Middle frontal gyrus (tissue), 1 donor: ENCODE results near the gene B2M.
"Not testable (repeated sequence)": the region's sequence is repeated elsewhere in the genome, so short reads cannot be mapped to it uniquely, and the experiment has no call there.

Experiments
- DNase-seq: peaks from one replicate; pipeline ENCODE4 v3.0.0-alpha.2; 2015; ENCODE audit warnings: low spot score; ENCODE audit errors: extremely low spot score

The B2M gene

GRCh38 chr15:44722011-44722410 lies 10.7 kb downstream of the B2M start:
- no peak for DNase-seq

DNA sequence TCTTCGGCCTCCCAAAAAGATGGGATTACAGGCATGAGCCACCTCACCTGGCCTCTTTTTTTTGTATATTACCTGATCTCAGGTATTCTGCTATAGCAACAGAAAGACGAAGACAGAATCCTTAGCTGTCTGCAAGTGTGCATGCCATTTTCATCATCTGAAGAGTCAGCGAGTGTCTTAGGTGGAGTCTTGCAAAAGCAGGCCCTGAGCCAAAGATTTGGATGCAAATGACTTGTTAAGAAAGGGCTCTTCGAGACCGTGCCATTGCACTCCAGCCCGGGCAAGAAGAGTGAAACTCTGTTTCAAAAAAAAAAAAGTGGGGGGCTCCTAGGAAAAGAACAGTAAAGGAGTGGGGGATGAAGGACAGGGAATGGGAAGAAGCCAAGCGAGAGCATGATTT lies 14.8 kb downstream of the B2M start:
- DNase-seq = no peak

GRCh38 chr15:44726568-44727484 lies 15.5 kb downstream of the B2M start:
- DNase-seq = no peak

- no peak for DNase-seq
These were observed 16.3 kb downstream of the B2M start for GRCh38 chr15:44727485-44728231.

DNA sequence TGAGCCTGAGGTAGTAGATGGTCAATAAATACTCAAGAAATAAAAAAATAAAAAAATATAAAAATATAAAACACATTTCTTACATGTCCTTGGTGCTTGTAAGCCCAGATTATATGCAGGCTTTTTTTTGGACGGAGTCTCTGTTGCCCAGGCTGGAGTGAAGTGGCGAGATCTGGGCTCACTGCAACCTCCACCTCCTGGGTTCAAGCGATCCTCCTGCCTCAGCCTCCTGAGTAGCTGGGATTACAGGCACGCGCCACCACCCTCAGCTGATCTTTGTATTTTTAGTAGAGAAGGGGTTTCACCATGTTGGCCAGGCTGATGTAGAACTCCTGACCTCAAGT lies 16.9 kb downstream of the B2M start:
- DNase-seq = not testable (repeated sequence)

GRCh38 chr15:44728576-44729407 lies 17.5 kb downstream of the B2M start:
- DNase-seq = peak; percentile 96

DNA sequence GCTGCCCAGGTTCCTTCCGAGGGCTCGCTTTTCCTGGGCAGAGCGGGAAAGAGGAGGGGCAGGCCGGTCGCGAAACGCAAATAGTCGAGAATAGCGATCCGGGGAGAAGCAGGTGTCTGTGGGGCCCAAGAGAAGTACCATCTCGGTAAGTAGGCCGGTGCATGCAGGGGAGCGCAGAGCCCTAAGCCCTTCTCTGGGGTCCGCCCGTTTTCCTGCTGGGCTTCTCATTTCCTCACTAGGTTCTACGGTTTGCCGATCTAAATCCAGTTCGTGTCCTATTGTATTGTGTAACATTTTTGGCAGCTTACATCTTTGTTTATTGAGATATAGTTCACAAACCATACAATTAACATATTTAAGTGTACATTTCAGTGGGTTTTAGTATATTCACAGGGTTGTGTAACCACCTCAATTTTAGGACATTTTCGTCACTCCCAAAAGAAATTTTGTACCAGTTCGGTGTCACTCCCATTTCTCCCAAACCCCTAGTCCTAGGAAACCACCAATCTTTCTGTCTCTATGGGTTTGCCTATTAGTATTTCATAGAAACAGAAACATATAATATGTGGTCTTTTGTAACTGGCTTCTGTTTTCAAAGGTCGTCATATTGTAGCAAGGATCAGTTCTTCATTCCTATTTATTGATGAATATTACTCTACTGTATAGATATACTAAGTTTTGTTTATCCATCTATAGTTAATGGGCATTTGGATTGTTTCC lies 18.3 kb downstream of the B2M start:
- DNase-seq = no peak

GRCh38 chr15:44734839-44735481 lies 23.6 kb downstream of the B2M start:
- no peak for DNase-seq

DNA sequence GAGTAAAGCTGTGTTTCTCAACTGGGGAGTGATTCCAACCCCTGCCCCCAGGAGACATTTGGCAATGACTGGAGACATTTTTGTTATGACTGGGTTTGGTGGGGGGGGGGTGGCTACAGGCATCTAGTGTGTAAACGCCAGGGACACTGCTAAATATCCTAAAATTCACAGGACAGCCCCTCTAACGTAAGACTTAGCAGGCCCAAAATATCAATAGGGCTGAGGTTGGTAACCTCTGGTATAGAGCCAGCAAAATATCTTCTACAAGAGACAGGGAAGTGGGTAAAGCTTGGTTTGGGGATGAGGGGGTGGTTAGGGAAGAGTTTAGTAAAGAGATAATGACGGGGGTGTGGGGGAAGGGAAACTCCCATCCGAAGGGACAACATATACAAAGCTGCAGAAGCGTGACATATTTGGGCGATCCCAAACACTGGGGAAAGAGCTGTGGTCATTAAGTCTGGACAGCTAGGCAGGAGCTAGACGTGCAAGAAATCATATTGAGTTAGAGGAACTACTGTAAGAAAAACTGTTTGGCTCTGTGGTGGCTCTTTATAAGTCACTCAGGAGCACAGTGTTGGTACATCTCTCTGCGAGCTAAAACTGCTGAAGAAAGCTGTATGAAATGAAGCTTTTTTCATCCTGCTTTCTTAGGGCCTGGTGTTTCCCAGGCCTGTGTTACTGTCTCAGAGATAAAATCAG lies 24.3 kb downstream of the B2M start:
- no peak for DNase-seq

GRCh38 chr15:44736181-44736765 lies 25.0 kb downstream of the B2M start, which contains the start of gene TRIM69:
Gene TRIM69 (plus strand): TSS chr15:44736528. CDS start chr15:44736705, 177 bp downstream.
- DNase-seq = no peak

GRCh38 chr15:44738340-44738984 lies 27.1 kb downstream of the B2M start:
- DNase-seq = peak; percentile 42

DNA sequence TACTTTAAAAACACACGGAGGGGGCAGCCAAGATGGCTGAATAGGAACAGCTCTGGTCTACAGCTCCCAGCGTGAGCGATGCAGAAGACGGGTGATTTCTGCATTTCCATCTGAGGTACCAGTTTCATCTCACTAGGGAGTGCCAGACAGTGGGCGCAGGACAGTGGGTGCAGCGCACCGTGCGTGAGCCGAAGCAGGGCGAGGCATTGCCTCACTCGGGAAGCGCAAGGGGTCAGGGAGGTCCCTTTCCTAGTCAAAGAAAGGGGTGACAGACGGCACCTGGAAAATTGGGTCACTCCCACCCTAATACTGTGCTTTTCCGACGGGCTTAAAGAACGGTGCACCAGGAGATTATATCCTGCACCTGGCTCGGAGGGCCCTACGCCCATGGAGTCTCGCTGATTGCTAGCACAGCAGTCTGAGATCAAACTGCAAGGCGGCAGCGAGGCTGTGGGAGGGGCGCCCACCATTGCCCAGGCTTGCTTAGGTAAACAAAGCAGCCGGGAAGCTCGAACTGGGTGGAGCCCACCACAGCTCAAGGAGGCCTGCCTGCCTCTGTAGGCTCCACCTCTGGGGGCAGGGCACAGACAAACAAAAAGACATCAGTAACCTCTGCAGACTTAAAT lies 28.0 kb downstream of the B2M start:
- DNase-seq = not testable (repeated sequence)

DNA sequence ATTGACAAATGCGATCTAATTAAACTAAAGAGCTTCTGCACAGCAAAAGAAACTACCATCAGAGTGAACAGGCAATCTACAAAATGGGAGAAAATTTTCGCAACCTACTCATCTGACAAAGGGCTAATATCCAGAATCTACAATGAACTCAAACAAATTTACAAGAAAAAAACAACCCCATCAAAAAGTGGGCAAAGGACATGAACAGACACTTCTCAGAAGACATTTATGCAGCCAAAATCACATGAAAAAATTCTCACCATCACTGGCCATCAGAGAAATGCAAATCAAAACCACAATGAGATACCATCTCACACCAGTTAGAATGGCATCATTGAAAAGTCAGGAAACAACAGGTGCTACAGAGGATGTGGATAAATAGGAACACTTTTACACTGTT lies 32.1 kb downstream of the B2M start:
- not testable (repeated sequence) for DNase-seq

GRCh38 chr15:44753345-44753744 lies 42.0 kb downstream of the B2M start:
- DNase-seq = no peak

- DNase-seq = no peak
These were observed 51.9 kb downstream of the B2M start for GRCh38 chr15:44763187-44763586.

- DNase-seq = no peak
These were observed 52.5 kb downstream of the B2M start for GRCh38 chr15:44763848-44764247.

DNA sequence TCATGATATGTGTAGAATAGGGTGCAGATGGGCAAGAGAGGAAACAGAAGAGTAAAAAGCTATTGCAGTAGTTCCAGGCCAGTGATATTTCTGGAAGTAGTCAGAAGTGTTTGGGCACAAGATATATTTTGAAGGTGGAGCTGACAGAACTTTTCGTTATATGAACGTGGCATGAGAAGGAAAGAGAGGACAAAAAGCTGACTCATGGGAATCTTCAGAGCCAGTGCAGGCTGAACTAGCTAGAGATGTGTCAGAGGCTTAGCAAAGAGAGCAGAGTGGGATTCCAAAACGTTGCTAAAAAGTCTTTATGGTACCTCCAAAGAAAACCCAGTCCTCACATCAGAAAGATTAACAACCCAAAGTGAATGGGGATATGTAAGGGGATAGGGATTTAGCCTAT lies 53.7 kb downstream of the B2M start:
- DNase-seq = no peak
